A549 (cell line): ENCODE data around the gene PLA2G1B. TPM values are rescaled to one million over a fixed set of nuclear protein-coding genes. Genes with fewer than 3 reads are reported as not detected.

Source experiments
- ATAC-seq, 2 experiments: fragments of 200-7000 bp in 1 of 2; fragments of >200 bp in 1 of 2; cut with Nextera tagmentation in 1 of 2; cut with Tn5 transposase in 1 of 2; 3 replicates each; pipeline versions ENCODE4 v1.8.0 to v1.9.1; 2018 to 2020; ENCODE audit warnings: mild to moderate bottlenecking in 1 of 2, moderate library complexity in 1 of 2
- CTCF ChIA-PET: fragments of 300-600 bp; sonication (Branson Sonifier 250); formaldehyde crosslinking; extraction: SDS; loops from one replicate; lab custom pipeline; 2021; ENCODE audit warnings: antibody characterized with exemption, inconsistent platforms; lab: Yijun Ruan, JAX
- POLR2A ChIA-PET: fragments of 350-600 bp; formaldehyde crosslinking; extraction: SDS; loops from one replicate; lab custom pipeline; 2021; ENCODE audit warnings: antibody characterized with exemption, inconsistent platforms; lab: Yijun Ruan, JAX
- DNase-seq, 2 experiments: peaks; one replicate each; pipeline versions ENCODE4 v3.0.0 to v3.0.0-alpha.2; 2011 to 2016; ENCODE audit warnings: low read depth in 1 of 2, low spot score in 1 of 2
- FAIRE-seq: peaks from 2 replicates; lab custom pipeline; 2011; peaks lifted over from hg19 to GRCh38; lab: Jason Lieb, UNC
- H3K27ac ChIP-seq, 2 experiments: fragments of >200 bp; sonication (Bioruptor Twin); formaldehyde crosslinking; 3 replicates each; pipeline ENCODE4 v1.5.1; 2016 to 2017
- H3K4me1 ChIP-seq: fragments of >200 bp; sonication (Bioruptor Twin); formaldehyde crosslinking; 3 replicates; pipeline ENCODE4 v1.6.1; 2016
- H3K4me2 ChIP-seq: fragments of >200 bp; sonication (Bioruptor Twin); formaldehyde crosslinking; 3 replicates; pipeline ENCODE4 v1.6.1; 2016
- H3K4me3 ChIP-seq: fragments of >200 bp; sonication (Bioruptor Twin); formaldehyde crosslinking; 3 replicates; pipeline ENCODE4 v1.5.1; 2016
- H3K9me3 ChIP-seq: fragments of >200 bp; sonication (Bioruptor Twin); formaldehyde crosslinking; 3 replicates; pipeline ENCODE4 v1.6.1; 2016
- CBX2 ChIP-seq: fragments of 200-600 bp; sonication (generic); IDR thresholded peaks from 2 replicates; pipeline ENCODE4 v1.6.1; 2016; ENCODE audit warnings: low read depth, mild to moderate bottlenecking, borderline replicate concordance
- CBX8 ChIP-seq: fragments of 200-600 bp; sonication (generic); IDR thresholded peaks from 2 replicates; pipeline ENCODE4 v1.6.1; 2016
- CTCF ChIP-seq: fragments of >200 bp; sonication (Bioruptor Twin); formaldehyde crosslinking; IDR thresholded peaks from 3 replicates; pipeline ENCODE4 v1.5.1; 2016
- E2F6 ChIP-seq: IDR thresholded peaks from 2 replicates; pipeline ENCODE4 v1.6.1; 2012; ENCODE audit warnings: low read depth, borderline replicate concordance
- ELK1 ChIP-seq: fragments of 150-350 bp; IDR thresholded peaks from 2 replicates; pipeline ENCODE4 v1.6.1; 2014; ENCODE audit warnings: low read depth, mild to moderate bottlenecking, low read length
- ESRRA ChIP-seq: fragments of 150-350 bp; IDR thresholded peaks from 2 replicates; pipeline ENCODE4 v1.6.1; 2014; ENCODE audit warnings: mild to moderate bottlenecking, low read length, borderline replicate concordance
- FOXS1 ChIP-seq: fragments of 250-450 bp; sonication (Bioruptor Pico); IDR thresholded peaks from 2 replicates; pipeline ENCODE4 v1.5.0; 2020; ENCODE audit warnings: mild to moderate bottlenecking, moderate library complexity
- HDAC2 ChIP-seq: fragments of 200-600 bp; sonication (generic); IDR thresholded peaks from 2 replicates; pipeline ENCODE4 v1.6.1; 2016
- HOXB13 ChIP-seq: fragments of 250-450 bp; sonication (Bioruptor Pico); IDR thresholded peaks from 2 replicates; pipeline ENCODE4 v1.5.0; 2020; ENCODE audit warnings: low read depth, mild to moderate bottlenecking, moderate library complexity
- HOXB5 ChIP-seq: fragments of 250-450 bp; sonication (Bioruptor Pico); IDR thresholded peaks from 2 replicates; pipeline ENCODE4 v1.5.0; 2020; ENCODE audit warnings: mild to moderate bottlenecking, moderate library complexity
- JUNB ChIP-seq: fragments of >200 bp; sonication (Bioruptor Twin); formaldehyde crosslinking; IDR thresholded peaks from 2 replicates; pipeline ENCODE4 v1.6.1; 2016
- KDM1A ChIP-seq: fragments of 200-600 bp; sonication (generic); IDR thresholded peaks from 2 replicates; pipeline ENCODE4 v1.6.1; 2016; ENCODE audit warnings: low read depth, mild to moderate bottlenecking
- KDM5A ChIP-seq: fragments of 200-600 bp; sonication (generic); IDR thresholded peaks from 2 replicates; pipeline ENCODE4 v1.6.1; 2016; ENCODE audit warnings: antibody characterized with exemption, mild to moderate bottlenecking
- RAD21 ChIP-seq, 2 experiments: fragments of >200 bp in 1 of 2; sonication (Bioruptor Twin) in 1 of 2; formaldehyde crosslinking in 1 of 2; IDR thresholded peaks in 1 of 2; conservative IDR thresholded peaks in 1 of 2; 2 replicates in 1 of 2; 3 replicates in 1 of 2; pipeline ENCODE4 v1.6.1; 2012 to 2018; ENCODE audit warnings: inconsistent platforms in 1 of 2
- SMC3 ChIP-seq: fragments of >200 bp; sonication (Bioruptor Twin); formaldehyde crosslinking; IDR thresholded peaks from 3 replicates; pipeline ENCODE4 v1.6.1; 2018; ENCODE audit warnings: inconsistent platforms
- ZC3H11A ChIP-seq: fragments of 450-650 bp; IDR thresholded peaks from 2 replicates; pipeline ENCODE4 v1.6.1; 2014; ENCODE audit warnings: antibody characterized with exemption, mild to moderate bottlenecking
- WGBS: methylation state at CpG from one replicate; pipeline ENCODE4 v1.1.6; 2017; ENCODE audit errors: missing lambda C conversion rate; 5-methylcytosine and 5-hydroxymethylcytosine counted together
- polyA plus RNA-seq, 4 experiments: library from polyadenylated mRNA; depleted of rRNA in 3 of 4; stranded (reverse); fragments of >200 nt; fragmentation: RNase III in 1 of 4; extraction: RNeasy Plus Mini Kit Qiagen cat#74134 plus additional on column Dnase treatment in 1 of 4; gene quantifications; 2 replicates in 3 of 4; 3 replicates in 1 of 4; pipeline ENCODE4 v1.2.3, GENCODE V29; 2011 to 2017
- TF ChIP-seq, protein P1 (sequence below): IDR thresholded peaks from 2 replicates; pipeline ENCODE4 v1.6.1; 2012

Gene PLA2G1B
- polyA plus RNA-seq, 2 of the 4 experiments (the other 2 are of a cell fraction) = 0.21 TPM; not detected in 1

GRCh38 chr12:120316798-120317223 is 10.8 kb downstream of the PLA2G1B start:
- Histone ChIP-seq H3K4me1 (peaks cover 19% of the 10 kb centered on the region), H3K27ac (peak overlapping the region; percentile 83 to 90), H3K4me2 (peak overlapping the region; percentile 91), H3K4me3 (peak overlapping the region; percentile 56)
- ChIA-PET CTCF (interaction anchor here (0.6 to 4.1 kb wide), 16 partner anchors 8 to 352 kb away, joined by 3 to 53 read pairs (median 4); partner anchors contain the start of genes PLA2G1B, PXN and SIRT4), POLR2A (interaction anchor here (0.6 to 2.5 kb wide), 10 partner anchors 14 to 1375 kb away, joined by 3 to 22 read pairs (median 5); partner anchors contain the start of genes POP5, RNU4-1, RNU4-2 and RPLP0)
- TF ChIP-seq RAD21 (conservative IDR thresholded peaks at IDR 0.05 in 1 of 2, IDR thresholded peaks at IDR 0.05 in 1 of 2) (no peak), KDM1A (no peak), HDAC2 (no peak), CBX8 (no peak), HOXB13 (CRISPR knock-in tag) (no peak), ZC3H11A (no peak), HOXB5 (CRISPR knock-in tag) (no peak), FOXS1 (no peak), KDM5A (no peak), SMC3 (no peak), E2F6 (no peak), JUNB (no peak), ESRRA (no peak), ELK1 (no peak)
- TF ChIP-seq, protein P1, sequence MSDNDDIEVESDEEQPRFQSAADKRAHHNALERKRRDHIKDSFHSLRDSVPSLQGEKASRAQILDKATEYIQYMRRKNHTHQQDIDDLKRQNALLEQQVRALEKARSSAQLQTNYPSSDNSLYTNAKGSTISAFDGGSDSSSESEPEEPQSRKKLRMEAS = no peak
- TF ChIP-seq, all 56 proteins: peak for 0
- DNase-seq (no peak), ATAC-seq (peak; percentile 13 to 36; a peak in 4 of 6 replicates), FAIRE-seq (no peak)
- H3K9me3 ChIP-seq = no peaks in the 10 kb centered on the region
- 37% methylated on average over 9 of the region's 9 CpGs for WGBS

DNA sequence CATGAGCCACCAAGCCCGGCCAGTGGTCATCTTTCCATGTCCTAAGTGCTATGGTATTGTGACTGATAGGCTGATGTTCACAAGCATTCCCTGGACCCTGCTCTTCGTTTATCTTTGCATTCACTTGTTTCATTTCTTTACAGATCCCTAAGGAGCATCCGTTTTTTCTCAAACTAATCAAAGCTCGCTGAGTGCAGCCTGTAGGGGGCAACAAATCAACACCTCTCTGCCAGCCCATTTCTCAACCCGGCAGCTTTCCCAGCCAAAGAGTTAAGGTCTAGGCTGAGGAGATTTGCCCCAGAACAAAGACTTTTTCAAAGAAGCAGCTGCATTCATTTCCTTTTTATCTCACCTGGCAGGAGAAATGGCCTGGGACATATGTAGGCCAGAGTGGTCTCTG is 13.4 kb downstream of the PLA2G1B start:
- TF ChIP-seq CBX2 (no peak), CTCF (peak; percentile 39), RAD21 (conservative IDR thresholded peaks at IDR 0.05 in 1 of 2, IDR thresholded peaks at IDR 0.05 in 1 of 2) (peak in 1 of 2 experiments; percentile 38; a peak in 2 of 5 replicates)
- POLR2A ChIA-PET = interaction anchor here (1.2 to 1.5 kb wide), 2 partner anchors 21 to 23 kb away, joined by 3 to 5 read pairs; partner anchors contain the start of genes RNU4-1 and RNU4-2
- Histone ChIP-seq H3K27ac (no peak overlapping the region), H3K4me2 (no peak overlapping the region), H3K9me3 (no peaks in the 10 kb centered on the region), H3K4me3 (no peak overlapping the region), H3K4me1 (0 out of 3 replicates have a peak, but pooled peaks cover 3% of the 10 kb centered on the region)
- 0 out of 6 replicates have a peak, but pooled peaks of 1 of the 2 experiments have one; percentile 11 for ATAC-seq
- CTCF ChIA-PET = interaction anchor here (0.6 to 3.9 kb wide), 11 partner anchors 8 to 658 kb away, joined by 3 to 44 read pairs (median 4); partner anchors contain the start of gene SIRT4
- FAIRE-seq = no peak
- 28% methylated on average over 5 of the region's 5 CpGs for WGBS
- DNase-seq = peak; percentile 42 to 51
